Measurements from ENCODE around the gene MEIOB.

GRCh38 chr16:1820946-1821290, 51.0 kb downstream of the MEIOB start:
- no peak for TF ChIP-seq FOXM1 (IDR thresholded peaks at IDR 0.05; ENCODE audit: borderline replicate concordance)
- no peak for TF ChIP-seq SUZ12 (IDR thresholded peaks at IDR 0.05)
- no peak for TF ChIP-seq ZNF384 (IDR thresholded peaks at IDR 0.05)
- TF ChIP-seq BHLHE40 (IDR thresholded peaks at IDR 0.05; ENCODE audit: borderline replicate concordance) = no peak
- TF ChIP-seq TARDBP (IDR thresholded peaks at IDR 0.05) = no peak
- TF ChIP-seq SP1 (IDR thresholded peaks at IDR 0.05) = no peak
- no peak for TF ChIP-seq FOXK2 (IDR thresholded peaks at IDR 0.05)
